Measurements from ENCODE around the gene NEAT1.

Gene NEAT1

GRCh38 chr11:65376138-65376713, 46.4 kb upstream of the NEAT1 start:
- H2AK5ac ChIP-seq (ENCODE audit: low read length, severe bottlenecking) = no peak overlapping the region
- no peaks in the 10 kb centered on the region for H3K27me3 ChIP-seq (ENCODE audit: control insufficient read depth in 1 of 2, insufficient read depth in 1 of 2, low read length in 2 of 2)
- peaks cover 11% of the 10 kb centered on the region for H3K79me1 ChIP-seq (replicated peaks; ENCODE audit: low read length, poor library complexity, severe bottlenecking)
- peak overlapping the region in 1 of 2 experiments; percentile 15 for H3K18ac ChIP-seq (ENCODE audit: low read depth in 1 of 2, low read length in 2 of 2)
- no peak overlapping the region for H3K4me3 ChIP-seq (ENCODE audit: insufficient read depth in 1 of 2, low read depth in 1 of 2, low read length in 2 of 2)
- H2BK5ac ChIP-seq (ENCODE audit: low read depth, low read length, poor library complexity, severe bottlenecking) = no peak overlapping the region
- H2BK12ac ChIP-seq (ENCODE audit: low read length in 2 of 2) = peak overlapping the region in 1 of 2 experiments; percentile 21
- no peak overlapping the region for H2BK15ac ChIP-seq (ENCODE audit: low read depth, poor library complexity, severe bottlenecking)
- DNase-seq = no peak
- no peak overlapping the region for H3K27ac ChIP-seq (ENCODE audit: low read length, poor library complexity, severe bottlenecking)
- H3K9ac ChIP-seq (ENCODE audit: low read length) = no peak overlapping the region
- WGBS = 90% methylated on average over 16 of the region's 16 CpGs
- no peak overlapping the region for H3K23ac ChIP-seq (ENCODE audit: low read length in 2 of 2)
- H2AFZ ChIP-seq (ENCODE audit: low read depth, low read length) = no peak overlapping the region
- H4K91ac ChIP-seq (ENCODE audit: low read length) = no peak overlapping the region
- H3K4ac ChIP-seq (ENCODE audit: low read depth in 1 of 2, low read length in 2 of 2) = no peak overlapping the region
- H3K4me1 ChIP-seq (ENCODE audit: control insufficient read depth, insufficient read depth, low read depth, low read length) = peaks cover 32% of the 10 kb centered on the region
- no peaks in the 10 kb centered on the region for H3K36me3 ChIP-seq (ENCODE audit: control insufficient read depth in 1 of 2, insufficient read depth in 2 of 2, low read depth in 1 of 2, low read length in 2 of 2)
- no peak overlapping the region for H2BK120ac ChIP-seq (ENCODE audit: low read depth, low read length)
- H3K9me3 ChIP-seq (ENCODE audit: control insufficient read depth, low read length) = no peaks in the 10 kb centered on the region
- no peak overlapping the region for H3K14ac ChIP-seq (ENCODE audit: low read length in 2 of 2)
- no peak overlapping the region for H4K8ac ChIP-seq (ENCODE audit: low read length)
- no peak overlapping the region for H3K4me2 ChIP-seq (ENCODE audit: low read length, poor library complexity, severe bottlenecking)

GRCh38 chr11:65377036-65377435, 45.6 kb upstream of the NEAT1 start:
- peak overlapping the region; percentile 39 for H2AK5ac ChIP-seq (ENCODE audit: low read length, severe bottlenecking)
- H3K27ac ChIP-seq (ENCODE audit: low read length, poor library complexity, severe bottlenecking) = no peak overlapping the region
- H3K9me3 ChIP-seq (ENCODE audit: control insufficient read depth, low read length) = no peaks in the 10 kb centered on the region
- H3K4me1 ChIP-seq (ENCODE audit: control insufficient read depth, insufficient read depth, low read depth, low read length) = peaks cover 35% of the 10 kb centered on the region
- peak overlapping the region; percentile 92 for H2BK15ac ChIP-seq (ENCODE audit: low read depth, poor library complexity, severe bottlenecking)
- H3K23ac ChIP-seq (ENCODE audit: low read length in 2 of 2) = peak overlapping the region in 1 of 2 experiments; percentile 70
- H4K8ac ChIP-seq (ENCODE audit: low read length) = no peak overlapping the region
- WGBS = 86% methylated on average over 8 of the region's 8 CpGs
- H3K4me3 ChIP-seq (ENCODE audit: insufficient read depth in 1 of 2, low read depth in 1 of 2, low read length in 2 of 2) = no peak overlapping the region
- H2AFZ ChIP-seq (ENCODE audit: low read depth, low read length) = no peak overlapping the region
- no peak overlapping the region for H3K4me2 ChIP-seq (ENCODE audit: low read length, poor library complexity, severe bottlenecking)
- peak overlapping the region; percentile 54 for H4K91ac ChIP-seq (ENCODE audit: low read length)
- H2BK12ac ChIP-seq (ENCODE audit: low read length in 2 of 2) = peak overlapping the region in 1 of 2 experiments; percentile 74
- no peak overlapping the region for H3K14ac ChIP-seq (ENCODE audit: low read length in 2 of 2)
- no peak overlapping the region for H2BK120ac ChIP-seq (ENCODE audit: low read depth, low read length)
- no peaks in the 10 kb centered on the region for H3K27me3 ChIP-seq (ENCODE audit: control insufficient read depth in 1 of 2, insufficient read depth in 1 of 2, low read length in 2 of 2)
- H3K36me3 ChIP-seq (ENCODE audit: control insufficient read depth in 1 of 2, insufficient read depth in 2 of 2, low read depth in 1 of 2, low read length in 2 of 2) = no peaks in the 10 kb centered on the region
- H3K4ac ChIP-seq (ENCODE audit: low read depth in 1 of 2, low read length in 2 of 2) = no peak overlapping the region
- H2BK5ac ChIP-seq (ENCODE audit: low read depth, low read length, poor library complexity, severe bottlenecking) = no peak overlapping the region
- H3K79me1 ChIP-seq (replicated peaks; ENCODE audit: low read length, poor library complexity, severe bottlenecking) = peaks cover 11% of the 10 kb centered on the region
- H3K18ac ChIP-seq (ENCODE audit: low read depth in 1 of 2, low read length in 2 of 2) = no peak overlapping the region
- H3K9ac ChIP-seq (ENCODE audit: low read length) = no peak overlapping the region
- peak; percentile 35 for DNase-seq

DNA sequence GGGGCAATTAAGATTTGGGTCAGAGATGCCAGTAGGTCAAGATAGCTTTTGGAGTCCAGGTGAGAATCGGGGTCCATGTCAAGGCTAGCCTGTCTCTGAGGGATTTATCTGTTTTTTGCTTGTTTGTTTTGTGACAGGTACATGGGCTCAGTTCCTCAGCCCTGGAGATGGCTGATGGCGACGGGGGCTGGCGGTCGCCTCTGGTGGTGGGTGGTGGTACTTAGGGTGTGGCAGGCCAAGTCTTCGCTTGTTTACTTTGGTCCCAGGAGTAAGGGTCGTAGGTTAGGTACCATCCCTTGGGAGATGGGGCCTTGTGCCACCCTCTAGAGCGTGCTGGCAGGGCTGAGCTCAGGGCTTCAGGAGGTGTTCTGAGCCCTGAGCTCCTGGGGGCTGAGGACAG, 44.8 kb upstream of the NEAT1 start:
- WGBS = 88% methylated on average over 8 of the region's 8 CpGs
- Histone ChIP-seq H3K36me3 (ENCODE audit: control insufficient read depth in 1 of 2, insufficient read depth in 2 of 2, low read depth in 1 of 2, low read length in 2 of 2) (no peaks in the 10 kb centered on the region), H3K18ac (ENCODE audit: low read depth in 1 of 2, low read length in 2 of 2) (peak overlapping the region in 1 of 2 experiments; percentile 4), H3K14ac (ENCODE audit: low read length in 2 of 2) (peak overlapping the region in 1 of 2 experiments; percentile 23), H2AFZ (ENCODE audit: low read depth, low read length) (no peak overlapping the region), H2BK15ac (ENCODE audit: low read depth, poor library complexity, severe bottlenecking) (no peak overlapping the region), H2BK120ac (ENCODE audit: low read depth, low read length) (no peak overlapping the region), H3K23ac (ENCODE audit: low read length in 2 of 2) (no peak overlapping the region), H2AK5ac (ENCODE audit: low read length, severe bottlenecking) (peak overlapping the region; percentile 69), H4K8ac (ENCODE audit: low read length) (no peak overlapping the region), H4K91ac (ENCODE audit: low read length) (no peak overlapping the region), H3K4me1 (ENCODE audit: control insufficient read depth, insufficient read depth, low read depth, low read length) (peaks cover 40% of the 10 kb centered on the region), H3K9me3 (ENCODE audit: control insufficient read depth, low read length) (no peaks in the 10 kb centered on the region), H3K27ac (ENCODE audit: low read length, poor library complexity, severe bottlenecking) (no peak overlapping the region), H3K9ac (ENCODE audit: low read length) (no peak overlapping the region), H3K4me2 (ENCODE audit: low read length, poor library complexity, severe bottlenecking) (no peak overlapping the region), H2BK12ac (ENCODE audit: low read length in 2 of 2) (peak overlapping the region in 1 of 2 experiments; percentile 12), H3K79me1 (replicated peaks; ENCODE audit: low read length, poor library complexity, severe bottlenecking) (peaks cover 8% of the 10 kb centered on the region), H2BK5ac (ENCODE audit: low read depth, low read length, poor library complexity, severe bottlenecking) (no peak overlapping the region), H3K27me3 (ENCODE audit: control insufficient read depth in 1 of 2, insufficient read depth in 1 of 2, low read length in 2 of 2) (no peaks in the 10 kb centered on the region), H3K4me3 (ENCODE audit: insufficient read depth in 1 of 2, low read depth in 1 of 2, low read length in 2 of 2) (no peak overlapping the region), H3K4ac (ENCODE audit: low read depth in 1 of 2, low read length in 2 of 2) (peak overlapping the region in 1 of 2 experiments; percentile 1)
- DNase-seq = no peak

GRCh38 chr11:65378208-65378927, 44.2 kb upstream of the NEAT1 start:
- no peak overlapping the region for H3K4me3 ChIP-seq (ENCODE audit: insufficient read depth in 1 of 2, low read depth in 1 of 2, low read length in 2 of 2)
- H3K79me1 ChIP-seq (replicated peaks; ENCODE audit: low read length, poor library complexity, severe bottlenecking) = peaks cover 8% of the 10 kb centered on the region
- H2AFZ ChIP-seq (ENCODE audit: low read depth, low read length) = no peak overlapping the region
- H3K4ac ChIP-seq (ENCODE audit: low read depth in 1 of 2, low read length in 2 of 2) = peak overlapping the region in 1 of 2 experiments; percentile 46
- no peaks in the 10 kb centered on the region for H3K27me3 ChIP-seq (ENCODE audit: control insufficient read depth in 1 of 2, insufficient read depth in 1 of 2, low read length in 2 of 2)
- H4K91ac ChIP-seq (ENCODE audit: low read length) = peak overlapping the region; percentile 74
- peak overlapping the region; percentile 16 for H4K8ac ChIP-seq (ENCODE audit: low read length)
- 93% methylated on average over 19 of the region's 19 CpGs for WGBS
- H3K27ac ChIP-seq (ENCODE audit: low read length, poor library complexity, severe bottlenecking) = no peak overlapping the region
- H3K9ac ChIP-seq (ENCODE audit: low read length) = no peak overlapping the region
- H2AK5ac ChIP-seq (ENCODE audit: low read length, severe bottlenecking) = peak overlapping the region; percentile 40
- H3K36me3 ChIP-seq (ENCODE audit: control insufficient read depth in 1 of 2, insufficient read depth in 2 of 2, low read depth in 1 of 2, low read length in 2 of 2) = no peaks in the 10 kb centered on the region
- H3K4me2 ChIP-seq (ENCODE audit: low read length, poor library complexity, severe bottlenecking) = no peak overlapping the region
- no peak overlapping the region for H2BK5ac ChIP-seq (ENCODE audit: low read depth, low read length, poor library complexity, severe bottlenecking)
- peaks cover 46% of the 10 kb centered on the region for H3K4me1 ChIP-seq (ENCODE audit: control insufficient read depth, insufficient read depth, low read depth, low read length)
- no peak overlapping the region for H2BK15ac ChIP-seq (ENCODE audit: low read depth, poor library complexity, severe bottlenecking)
- H3K23ac ChIP-seq (ENCODE audit: low read length in 2 of 2) = no peak overlapping the region
- H2BK12ac ChIP-seq (ENCODE audit: low read length in 2 of 2) = peak overlapping the region; percentile 12 to 38
- peak overlapping the region; percentile 15 to 85 for H3K18ac ChIP-seq (ENCODE audit: low read depth in 1 of 2, low read length in 2 of 2)
- H2BK120ac ChIP-seq (ENCODE audit: low read depth, low read length) = no peak overlapping the region
- peak overlapping the region in 1 of 2 experiments; percentile 12 for H3K14ac ChIP-seq (ENCODE audit: low read length in 2 of 2)
- no peak for DNase-seq
- H3K9me3 ChIP-seq (ENCODE audit: control insufficient read depth, low read length) = no peaks in the 10 kb centered on the region
